Panc1 (cell line): Measurements from ENCODE around the gene HELZ2.

ENCODE experiments used
- TCF7L2 ChIP-seq: IDR thresholded peaks from 2 replicates; pipeline ENCODE4 v1.6.1; 2011; ENCODE audit warnings: mild to moderate bottlenecking, low read depth, low read length, inconsistent platforms
- TF ChIP-seq, protein P1 (sequence below): fragments of 450-650 bp; IDR thresholded peaks from 2 replicates; pipeline ENCODE4 v1.5.1; 2017; ENCODE audit warnings: mild to moderate bottlenecking

DNA sequence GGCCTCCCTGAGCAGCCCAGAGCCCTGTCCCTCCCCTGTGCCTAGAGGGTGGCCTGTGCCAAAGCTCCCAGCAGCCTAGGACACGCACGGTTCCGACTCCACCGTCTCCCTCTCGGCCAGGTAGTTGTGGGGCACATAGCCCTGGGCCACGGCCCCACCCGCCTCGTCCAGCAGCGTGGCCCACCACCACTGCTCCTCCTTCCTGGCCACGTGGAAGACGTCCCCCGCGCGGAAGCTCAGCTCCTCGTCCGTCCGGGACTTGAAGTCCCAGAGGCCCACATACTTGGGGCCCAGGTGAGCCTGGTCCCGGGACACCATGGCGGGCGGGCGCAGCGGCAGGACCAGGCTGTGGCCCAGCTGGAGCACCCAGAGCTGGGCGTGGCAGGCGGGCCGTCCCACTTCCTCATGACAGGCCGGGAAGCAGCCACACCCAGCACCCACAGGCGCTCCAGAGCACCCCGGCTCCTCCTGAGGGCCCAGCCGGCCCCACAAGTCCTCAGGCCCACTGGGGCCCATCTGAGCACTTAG lies 37.0 kb downstream of the HELZ2 start, which contains the start of gene PTK6:
- TF ChIP-seq, protein P1, sequence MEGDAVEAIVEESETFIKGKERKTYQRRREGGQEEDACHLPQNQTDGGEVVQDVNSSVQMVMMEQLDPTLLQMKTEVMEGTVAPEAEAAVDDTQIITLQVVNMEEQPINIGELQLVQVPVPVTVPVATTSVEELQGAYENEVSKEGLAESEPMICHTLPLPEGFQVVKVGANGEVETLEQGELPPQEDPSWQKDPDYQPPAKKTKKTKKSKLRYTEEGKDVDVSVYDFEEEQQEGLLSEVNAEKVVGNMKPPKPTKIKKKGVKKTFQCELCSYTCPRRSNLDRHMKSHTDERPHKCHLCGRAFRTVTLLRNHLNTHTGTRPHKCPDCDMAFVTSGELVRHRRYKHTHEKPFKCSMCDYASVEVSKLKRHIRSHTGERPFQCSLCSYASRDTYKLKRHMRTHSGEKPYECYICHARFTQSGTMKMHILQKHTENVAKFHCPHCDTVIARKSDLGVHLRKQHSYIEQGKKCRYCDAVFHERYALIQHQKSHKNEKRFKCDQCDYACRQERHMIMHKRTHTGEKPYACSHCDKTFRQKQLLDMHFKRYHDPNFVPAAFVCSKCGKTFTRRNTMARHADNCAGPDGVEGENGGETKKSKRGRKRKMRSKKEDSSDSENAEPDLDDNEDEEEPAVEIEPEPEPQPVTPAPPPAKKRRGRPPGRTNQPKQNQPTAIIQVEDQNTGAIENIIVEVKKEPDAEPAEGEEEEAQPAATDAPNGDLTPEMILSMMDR, result no peak
- TF ChIP-seq TCF7L2, result no peak
